ENCODE measurements around the gene DENND4C. TPM values are rescaled to one million over a fixed set of nuclear protein-coding genes. Genes with fewer than 3 reads are reported as not detected.
"Not testable (repeated sequence)": the region's sequence is repeated elsewhere in the genome, so short reads cannot be mapped to it uniquely, and the experiment has no call there.

The DENND4C gene
- total RNA-seq, 1 donor from 2014 or later = 105 TPM

DNA sequence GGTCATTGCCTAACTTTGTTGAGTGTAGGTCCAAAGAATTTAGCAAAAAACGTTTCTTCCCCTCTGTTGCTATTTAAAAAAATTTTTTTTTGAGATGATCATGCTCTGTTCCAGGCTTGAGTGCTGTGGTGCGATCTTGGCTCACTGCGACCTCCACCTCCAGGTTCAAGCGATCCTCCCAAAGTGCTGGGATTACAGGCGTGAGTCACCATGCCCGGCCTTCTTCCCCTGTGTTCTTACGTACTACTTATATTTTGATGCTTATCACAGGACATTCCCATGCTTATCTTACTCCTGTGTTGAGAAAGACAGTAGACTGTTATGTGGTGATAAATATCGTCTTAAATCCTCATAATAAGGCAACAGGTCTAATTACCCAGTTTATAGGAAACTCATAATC is 180.8 kb downstream of the DENND4C start:
- ATAC-seq (no peak), DNase-seq (no peak)
- no peaks in the 10 kb centered on the region for H3K36me3 ChIP-seq
- intact Hi-C loops (cut with DNase I) = no loop called here
- no peaks in the 10 kb centered on the region for H3K9me3 ChIP-seq
- H3K27ac ChIP-seq = no peak overlapping the region
- H3K4me3 ChIP-seq = no peak overlapping the region
- TF ChIP-seq CTCF (IDR thresholded peaks at IDR 0.05) = no peak
- H3K27me3 ChIP-seq = no peaks in the 10 kb centered on the region
- H3K4me1 ChIP-seq = peaks cover 14% of the 10 kb centered on the region

DNA sequence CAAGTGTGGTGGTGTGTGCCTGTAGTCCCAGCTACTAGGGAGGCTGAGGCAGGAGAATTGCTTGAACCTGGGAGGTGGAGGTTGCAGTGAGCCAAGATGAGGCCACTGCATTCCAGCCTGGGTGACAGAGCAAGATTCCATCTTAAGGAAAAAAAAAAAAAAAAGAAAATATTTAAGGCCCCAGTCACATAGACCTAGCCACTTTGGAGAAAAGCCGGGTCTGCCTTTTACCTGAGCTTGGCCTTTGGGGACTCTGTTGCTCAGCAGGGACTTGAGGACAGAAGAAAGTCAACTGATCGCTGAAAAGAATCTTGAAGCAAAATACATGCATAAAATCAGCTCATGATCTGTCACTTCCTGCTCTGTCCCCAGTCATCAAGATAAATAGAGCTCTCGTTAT is 183.0 kb downstream of the DENND4C start:
- H3K36me3 ChIP-seq; DNase-seq; ATAC-seq; H3K4me3 ChIP-seq; intact Hi-C loops (cut with DNase I); H3K9me3 ChIP-seq; H3K27me3 ChIP-seq; H3K27ac ChIP-seq: not testable (repeated sequence)
- H3K4me1 ChIP-seq = peaks cover 14% of the 10 kb centered on the region

DNA sequence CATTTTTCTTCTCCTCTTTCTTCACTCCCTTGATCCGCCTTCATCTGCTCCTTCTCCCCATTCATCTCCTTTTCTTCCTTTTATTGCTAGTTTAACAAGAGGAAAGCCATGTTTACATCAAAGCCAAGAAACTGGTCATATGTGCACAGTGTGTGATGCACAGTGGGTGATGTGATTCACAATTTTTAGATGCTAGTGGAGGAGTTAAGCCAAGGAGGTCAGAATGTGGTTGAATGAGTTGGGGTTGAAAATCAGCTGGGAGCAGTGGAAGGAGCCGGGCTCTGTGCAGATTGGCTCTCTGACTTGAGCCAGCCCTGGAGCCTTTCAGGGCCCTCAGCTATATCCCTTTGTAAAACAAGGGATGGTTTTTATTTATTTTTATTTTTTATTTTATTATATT is 185.7 kb downstream of the DENND4C start:
- DNase-seq = no peak
- no peak overlapping the region for H3K27ac ChIP-seq
- ATAC-seq = no peak
- no peaks in the 10 kb centered on the region for H3K9me3 ChIP-seq
- intact Hi-C loops (cut with DNase I) = no loop called here
- no peak overlapping the region for H3K4me3 ChIP-seq
- no peak for TF ChIP-seq CTCF (IDR thresholded peaks at IDR 0.05)
- H3K36me3 ChIP-seq = no peaks in the 10 kb centered on the region
- H3K4me1 ChIP-seq = peaks cover 3% of the 10 kb centered on the region
- no peaks in the 10 kb centered on the region for H3K27me3 ChIP-seq

DNA sequence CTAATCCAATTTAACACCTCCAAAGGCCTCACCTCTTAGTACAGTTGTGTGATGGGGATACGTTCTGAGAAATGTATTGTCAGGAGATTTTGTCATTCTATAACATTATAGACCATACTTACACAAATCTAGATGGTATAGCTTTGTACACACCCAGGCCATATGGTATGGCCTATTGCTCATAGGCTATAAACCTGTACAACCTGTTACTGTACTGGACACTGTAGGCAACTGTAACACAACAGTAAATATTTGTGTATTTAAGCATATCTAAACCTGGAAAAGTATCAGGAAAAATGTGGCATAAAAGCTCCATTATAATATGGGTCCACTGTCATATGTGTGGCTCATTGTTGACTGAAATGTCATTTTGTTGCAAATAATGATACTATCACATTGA is 190.4 kb downstream of the DENND4C start:
- Histone ChIP-seq H3K4me1 (no peaks in the 10 kb centered on the region), H3K4me3 (no peak overlapping the region), H3K27me3 (no peaks in the 10 kb centered on the region), H3K27ac (no peak overlapping the region), H3K9me3 (no peaks in the 10 kb centered on the region), H3K36me3 (peaks cover 10% of the 10 kb centered on the region)
- intact Hi-C loops (cut with DNase I) = no loop called here
- ATAC-seq (no peak), DNase-seq (no peak)
- no peak for TF ChIP-seq CTCF (IDR thresholded peaks at IDR 0.05)

Other genes with a start within 250 kb of the DENND4C start
- 0.12 TPM for gene SAXO1, start 197.5 kb upstream of the DENND4C start, total RNA-seq
- gene RRAGA, start 181.3 kb upstream of the DENND4C start, total RNA-seq = 71.4 TPM
- gene HAUS6, start 127.8 kb upstream of the DENND4C start, total RNA-seq = 5.8 TPM
- 231 TPM for gene PLIN2, start 103.2 kb upstream of the DENND4C start, total RNA-seq
- gene RPS6, start 149.5 kb downstream of the DENND4C start, total RNA-seq = 1,499 TPM
- 5.5 TPM for gene ACER2, start 178.3 kb downstream of the DENND4C start, total RNA-seq